ENCODE measurements around the gene AZU1.

The AZU1 gene

GRCh38 chr19:867301-867793, 39.7 kb downstream of the AZU1 start:
- Mint-ChIP-seq H3K9me3 (no peaks in the 10 kb centered on the region), H3K4me1 (peaks cover 36% of the 10 kb centered on the region), H3K27ac (no peak overlapping the region), H3K4me3 (no peak overlapping the region), H3K36me3 (peaks cover 49% of the 10 kb centered on the region)
- ATAC-seq = no peak
- DNase-seq (ENCODE audit: low spot score in 2 of 2) = no peak

- ATAC-seq (no peak), DNase-seq (ENCODE audit: low spot score in 2 of 2) (no peak)
- Mint-ChIP-seq H3K9me3 (no peaks in the 10 kb centered on the region), H3K4me3 (no peak overlapping the region), H3K36me3 (peaks cover 49% of the 10 kb centered on the region), H3K27ac (no peak overlapping the region), H3K4me1 (peaks cover 34% of the 10 kb centered on the region)
Observed at GRCh38 chr19:867855-868457, 40.3 kb downstream of the AZU1 start.

- Mint-ChIP-seq H3K36me3 (peaks cover 46% of the 10 kb centered on the region), H3K9me3 (no peaks in the 10 kb centered on the region), H3K27ac (no peak overlapping the region), H3K4me3 (no peak overlapping the region), H3K4me1 (peaks cover 28% of the 10 kb centered on the region)
- DNase-seq (ENCODE audit: low spot score in 2 of 2) = no peak
- no peak for ATAC-seq
Observed at GRCh38 chr19:868458-869244, 41.0 kb downstream of the AZU1 start.

- no peaks in the 10 kb centered on the region for H3K9me3 Mint-ChIP-seq
- DNase-seq (ENCODE audit: low spot score in 2 of 2) (no peak), ATAC-seq (no peak)
- peaks cover 24% of the 10 kb centered on the region for H3K4me1 Mint-ChIP-seq
- peak overlapping the region; percentile 76 for H3K27ac Mint-ChIP-seq
- H3K36me3 Mint-ChIP-seq = peaks cover 42% of the 10 kb centered on the region
- H3K4me3 Mint-ChIP-seq = no peak overlapping the region
Observed at GRCh38 chr19:869245-870177, 41.9 kb downstream of the AZU1 start.

- Mint-ChIP-seq H3K9me3 (no peaks in the 10 kb centered on the region), H3K27ac (peak overlapping the region; percentile 76), H3K4me1 (peaks cover 24% of the 10 kb centered on the region), H3K4me3 (no peak overlapping the region), H3K36me3 (peaks cover 49% of the 10 kb centered on the region)
- ATAC-seq = no peak
- DNase-seq (ENCODE audit: low spot score in 2 of 2) = no peak
Observed at GRCh38 chr19:870314-870713, 42.7 kb downstream of the AZU1 start.

DNA sequence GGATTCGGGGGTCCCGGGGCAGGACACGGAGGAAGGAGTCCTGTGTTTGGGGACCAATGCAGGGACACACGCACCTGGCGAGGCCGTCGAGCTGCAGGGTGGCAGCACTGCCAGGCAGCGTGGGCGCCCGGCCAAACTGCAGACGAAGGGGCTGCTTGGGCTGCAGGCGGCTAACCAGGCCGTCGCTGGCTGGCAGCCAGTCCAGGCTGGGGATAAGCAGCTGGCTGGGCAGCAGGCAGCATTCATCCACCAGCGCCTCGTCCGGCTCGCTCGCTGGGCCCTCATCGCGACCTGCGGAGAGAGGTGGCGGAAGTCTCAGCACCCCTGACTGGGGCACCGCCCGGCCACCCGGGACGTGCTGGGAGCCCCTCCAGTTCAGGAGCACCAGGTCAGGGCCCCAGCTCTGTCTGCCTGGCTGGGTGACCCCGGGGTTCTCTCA, 43.3 kb downstream of the AZU1 start:
- Mint-ChIP-seq H3K9me3 (no peaks in the 10 kb centered on the region), H3K36me3 (peaks cover 45% of the 10 kb centered on the region), H3K4me3 (no peak overlapping the region), H3K27ac (peak overlapping the region; percentile 76), H3K4me1 (peaks cover 24% of the 10 kb centered on the region)
- ATAC-seq (no peak), DNase-seq (ENCODE audit: low spot score in 2 of 2) (no peak)

DNA sequence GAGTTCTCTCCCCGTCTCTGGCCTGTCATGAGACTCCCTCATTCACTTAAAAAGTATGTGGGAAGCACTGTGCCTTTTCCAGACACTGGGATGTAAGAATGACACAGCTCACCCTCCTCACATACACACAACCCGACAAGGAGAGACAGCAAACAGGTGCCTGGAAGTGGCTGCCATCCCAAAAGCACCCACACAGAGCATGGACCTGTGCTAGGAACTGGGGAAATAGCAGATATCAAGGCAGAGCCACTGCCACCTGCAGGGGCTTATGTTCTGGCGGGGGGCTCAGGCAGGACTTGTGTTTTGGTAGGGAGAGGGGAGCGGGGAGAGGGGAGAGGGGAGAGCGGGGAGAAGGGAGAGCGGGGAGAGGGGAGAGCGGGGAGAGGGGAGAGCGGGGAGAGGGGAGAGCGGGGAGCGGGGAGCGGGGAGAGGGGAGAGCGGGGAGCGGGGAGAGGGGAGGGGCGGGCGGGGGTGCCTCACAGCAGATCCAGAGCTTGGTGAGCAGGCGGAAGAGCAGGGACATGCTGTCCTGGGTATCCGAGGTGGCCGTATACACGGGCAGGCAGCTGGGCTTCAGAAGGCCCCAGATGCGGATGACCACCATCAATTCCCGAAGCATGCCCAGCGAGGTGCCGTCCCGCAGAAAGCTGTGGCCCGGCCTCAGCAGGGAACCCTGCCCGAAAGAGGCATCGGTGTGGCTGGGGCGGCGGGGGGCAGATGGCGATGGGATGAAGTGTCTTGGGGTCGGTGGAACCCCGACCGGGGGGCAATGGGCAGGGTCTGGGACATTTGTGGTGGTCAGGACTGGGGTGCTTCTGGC, 44.0 kb downstream of the AZU1 start:
- Mint-ChIP-seq H3K36me3 (peaks cover 44% of the 10 kb centered on the region), H3K4me3 (peak overlapping the region; percentile 54), H3K9me3 (no peaks in the 10 kb centered on the region), H3K4me1 (peaks cover 24% of the 10 kb centered on the region), H3K27ac (peak overlapping the region; percentile 70)
- DNase-seq (ENCODE audit: low spot score in 2 of 2) = no peak
- ATAC-seq = no peak

- DNase-seq (ENCODE audit: low spot score in 2 of 2) = peak; percentile 54 to 86
- peaks cover 21% of the 10 kb centered on the region for H3K4me1 Mint-ChIP-seq
- peak overlapping the region; percentile 70 for H3K27ac Mint-ChIP-seq
- peak overlapping the region; percentile 54 for H3K4me3 Mint-ChIP-seq
- H3K36me3 Mint-ChIP-seq = peaks cover 37% of the 10 kb centered on the region
- no peaks in the 10 kb centered on the region for H3K9me3 Mint-ChIP-seq
- peak; percentile 85 for ATAC-seq
Observed at GRCh38 chr19:872266-872951, 44.8 kb downstream of the AZU1 start.

- Mint-ChIP-seq H3K9me3 (no peaks in the 10 kb centered on the region), H3K4me3 (peak overlapping the region; percentile 54), H3K27ac (no peak overlapping the region), H3K4me1 (peaks cover 18% of the 10 kb centered on the region), H3K36me3 (peaks cover 32% of the 10 kb centered on the region)
- ATAC-seq = peak; percentile 84
- no peak for DNase-seq (ENCODE audit: low spot score in 2 of 2)
Observed at GRCh38 chr19:873084-873483, 45.4 kb downstream of the AZU1 start.

- no peak overlapping the region for H3K27ac Mint-ChIP-seq
- peaks cover 32% of the 10 kb centered on the region for H3K36me3 Mint-ChIP-seq
- no peak overlapping the region for H3K4me3 Mint-ChIP-seq
- H3K9me3 Mint-ChIP-seq = no peaks in the 10 kb centered on the region
- peaks cover 18% of the 10 kb centered on the region for H3K4me1 Mint-ChIP-seq
- ATAC-seq = no peak
- no peak for DNase-seq (ENCODE audit: low spot score in 2 of 2)
Observed at GRCh38 chr19:873561-874041, 46.0 kb downstream of the AZU1 start.

DNA sequence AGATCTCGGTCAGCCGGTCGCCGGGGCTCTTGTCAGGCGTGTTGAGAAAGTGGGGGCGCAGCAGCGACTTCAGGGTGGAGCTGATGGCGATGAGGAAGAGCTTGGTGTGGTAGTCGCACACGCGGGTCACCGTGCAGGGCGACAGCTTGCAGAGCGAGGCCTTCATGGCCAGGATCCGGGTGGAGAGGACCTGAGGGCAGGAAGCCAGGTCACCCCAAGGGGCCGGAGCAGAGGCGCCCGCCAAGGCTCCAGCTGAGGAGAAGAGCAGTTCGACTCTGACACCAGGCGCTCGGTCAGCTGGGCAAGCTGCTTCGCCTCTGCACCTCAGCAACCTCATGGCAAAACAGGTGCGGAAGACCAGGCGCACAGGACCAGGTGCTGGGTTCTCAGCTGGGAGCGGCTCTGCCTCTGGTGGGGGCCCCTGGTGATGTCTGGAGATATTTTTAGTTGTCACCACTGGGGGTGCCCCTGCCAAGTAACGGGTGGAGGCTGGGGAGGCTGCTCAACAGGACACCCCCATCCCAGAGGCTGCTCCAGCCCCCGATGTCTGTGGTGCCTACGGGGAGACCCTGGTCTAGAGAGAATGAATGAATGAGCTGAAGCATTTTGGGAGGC, 47.7 kb downstream of the AZU1 start:
- Mint-ChIP-seq H3K4me3 (no peak overlapping the region), H3K9me3 (no peaks in the 10 kb centered on the region), H3K27ac (peak overlapping the region; percentile 6), H3K36me3 (peaks cover 26% of the 10 kb centered on the region), H3K4me1 (peaks cover 10% of the 10 kb centered on the region)
- no peak for DNase-seq (ENCODE audit: low spot score in 2 of 2)
- no peak for ATAC-seq

DNA sequence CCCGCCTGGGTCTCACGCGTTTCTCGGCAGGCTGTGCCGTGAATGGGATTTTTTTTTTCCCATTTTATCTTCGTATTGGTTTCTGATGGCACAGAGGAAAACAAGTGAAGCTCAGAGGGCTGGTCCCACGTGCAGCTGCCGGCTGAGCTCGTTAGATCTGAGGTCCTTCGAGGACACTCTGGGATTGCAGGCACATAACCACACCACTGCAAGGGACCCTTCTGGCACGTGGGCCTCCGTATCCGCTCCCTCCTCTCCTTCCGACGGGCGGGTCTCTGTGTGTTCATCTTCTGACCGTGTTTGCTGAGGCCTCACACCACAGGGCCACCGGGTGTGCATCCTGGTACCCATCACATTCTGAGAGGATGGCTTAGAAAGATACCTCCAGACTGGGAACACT, 48.5 kb downstream of the AZU1 start:
- peak overlapping the region; percentile 6 for H3K27ac Mint-ChIP-seq
- H3K4me3 Mint-ChIP-seq = no peak overlapping the region
- peaks cover 26% of the 10 kb centered on the region for H3K36me3 Mint-ChIP-seq
- no peak for ATAC-seq
- DNase-seq (ENCODE audit: low spot score in 2 of 2) = no peak
- H3K4me1 Mint-ChIP-seq = peaks cover 9% of the 10 kb centered on the region
- no peaks in the 10 kb centered on the region for H3K9me3 Mint-ChIP-seq

- no peak overlapping the region for H3K27ac Mint-ChIP-seq
- DNase-seq (ENCODE audit: low spot score in 2 of 2) (no peak), ATAC-seq (no peak)
- peaks cover 23% of the 10 kb centered on the region for H3K36me3 Mint-ChIP-seq
- no peak overlapping the region for H3K4me3 Mint-ChIP-seq
- H3K4me1 Mint-ChIP-seq = peaks cover 9% of the 10 kb centered on the region
- H3K9me3 Mint-ChIP-seq = no peaks in the 10 kb centered on the region
Observed at GRCh38 chr19:876780-877314, 49.2 kb downstream of the AZU1 start.
